Common myeloid progenitor, CD34-positive (primary cell): ENCODE measurements around the gene ZDHHC14.

Source experiments
- CTCF ChIA-PET: fragments of 350-600 bp; sonication (Branson Sonifier 250); formaldehyde crosslinking; loops from one replicate; lab custom pipeline; 2021; ENCODE audit warnings: antibody characterized with exemption; lab: Charles Lee
- POLR2A ChIA-PET: fragments of 350-600 bp; sonication (Branson Sonifier 250); formaldehyde crosslinking; loops from one replicate; lab custom pipeline; 2021; ENCODE audit warnings: antibody characterized with exemption; lab: Charles Lee
- DNase-seq, 3 donors: peaks; one replicate each; pipeline versions ENCODE4 v3.0.0 to v3.0.0-alpha.2; 2013
- H3K27ac ChIP-seq, 2 experiments: 1 replicate in 1 of 2; 2 replicates in 1 of 2; pipeline ENCODE4 v1.7.0; 2013; ENCODE audit warnings: inconsistent platforms in 2 of 2, low read length in 2 of 2, mild to moderate bottlenecking in 2 of 2, low read depth in 1 of 2, moderate library complexity in 1 of 2; ENCODE audit not compliant: severe bottlenecking in 2 of 2, insufficient read depth in 1 of 2, poor library complexity in 1 of 2
- H3K27me3 ChIP-seq, 5 experiments: replicated peaks in 2 of 5; 1 replicate in 3 of 5; 2 replicates in 2 of 5; pipeline versions ENCODE4 v1.6.1 to v1.7.0; 2013; ENCODE audit warnings: low read length in 4 of 5, mild to moderate bottlenecking in 2 of 5, moderate library complexity in 2 of 5, inconsistent platforms in 1 of 5; ENCODE audit not compliant: insufficient read depth in 5 of 5, control insufficient read depth in 4 of 5
- H3K36me3 ChIP-seq, 4 experiments: 1 replicate in 2 of 4; 2 replicates in 2 of 4; pipeline versions ENCODE4 v1.6.1 to v1.7.0; 2013; ENCODE audit warnings: low read length in 3 of 4, control low read depth in 1 of 4, mild to moderate bottlenecking in 1 of 4; ENCODE audit not compliant: control insufficient read depth in 4 of 4, insufficient read depth in 4 of 4
- H3K4me1 ChIP-seq, 4 experiments: 1 replicate in 3 of 4; 2 replicates in 1 of 4; pipeline versions ENCODE4 v1.6.1 to v1.7.1; 2013; ENCODE audit warnings: low read length in 3 of 4, mild to moderate bottlenecking in 3 of 4, control low read depth in 1 of 4, inconsistent platforms in 1 of 4, moderate library complexity in 1 of 4; ENCODE audit not compliant: control insufficient read depth in 4 of 4, insufficient read depth in 4 of 4; ENCODE audit errors: control extremely low read depth in 1 of 4
- H3K4me3 ChIP-seq, 7 experiments: 1 replicate in 4 of 7; 2 replicates in 3 of 7; pipeline versions ENCODE4 v1.5.1 to v1.7.0; 2013; ENCODE audit warnings: mild to moderate bottlenecking in 7 of 7, low read length in 6 of 7, moderate library complexity in 6 of 7, inconsistent platforms in 2 of 7, low read depth in 2 of 7, control low read depth in 1 of 7; ENCODE audit not compliant: insufficient read depth in 4 of 7, control insufficient read depth in 1 of 7; ENCODE audit errors: extremely low read depth in 1 of 7
- H3K9me3 ChIP-seq, 5 experiments: 1 replicate in 4 of 5; 2 replicates in 1 of 5; pipeline versions ENCODE4 v1.6.1 to v1.7.1; 2013; ENCODE audit warnings: low read length in 4 of 5, mild to moderate bottlenecking in 2 of 5, inconsistent platforms in 1 of 5, low read depth in 1 of 5, moderate library complexity in 1 of 5; ENCODE audit not compliant: control insufficient read depth in 4 of 5, insufficient read depth in 2 of 5; ENCODE audit errors: control extremely low read depth in 1 of 5
- WGBS: methylation state at CpG from one replicate; pipeline ENCODE4 v1.1.5; 2013; ENCODE audit not compliant: insufficient coverage; 5-methylcytosine and 5-hydroxymethylcytosine counted together

ZDHHC14 gene

GRCh38 chr6:157550114-157550989 lies 169.4 kb downstream of the ZDHHC14 start:
- H3K27me3 ChIP-seq: no peaks in the 10 kb centered on the region
- no peak overlapping the region for H3K27ac ChIP-seq
- POLR2A ChIA-PET: no interaction called here
- peaks cover 0 to 2% (median 0%) of the 10 kb centered on the region in 5 experiments for H3K9me3 ChIP-seq
- CTCF ChIA-PET: interaction anchor here (1.6 kb wide), 1 partner anchor 89 kb away, joined by 6 read pairs; no protein-coding TSS in a partner anchor
- WGBS: 93% methylated on average over 7 of the region's 12 CpGs
- H3K4me3 ChIP-seq: no peak overlapping the region
- H3K36me3 ChIP-seq: no peaks in the 10 kb centered on the region
- peak in 2 of 3 donors; percentile 40 to 52 for DNase-seq
- peaks cover 0 to 19% (median 14%) of the 10 kb centered on the region in 4 experiments for H3K4me1 ChIP-seq

- H3K27me3 ChIP-seq: no peaks in the 10 kb centered on the region
- ChIA-PET POLR2A (no interaction called here), CTCF (no interaction called here)
- peaks cover 0 to 19% (median 14%) of the 10 kb centered on the region in 4 experiments for H3K4me1 ChIP-seq
- H3K27ac ChIP-seq: no peak overlapping the region
- H3K9me3 ChIP-seq: peaks cover 0 to 2% (median 0%) of the 10 kb centered on the region in 5 experiments
- no peaks in the 10 kb centered on the region for H3K36me3 ChIP-seq
- 100% methylated on average over 2 of the region's 6 CpGs for WGBS
- DNase-seq: no peak
- H3K4me3 ChIP-seq: no peak overlapping the region
Measured at GRCh38 chr6:157551041-157551832, 170.2 kb downstream of the ZDHHC14 start.

GRCh38 chr6:157552081-157552747 lies 171.2 kb downstream of the ZDHHC14 start:
- no peaks in the 10 kb centered on the region for H3K36me3 ChIP-seq
- no peak overlapping the region for H3K4me3 ChIP-seq
- no peaks in the 10 kb centered on the region for H3K27me3 ChIP-seq
- CTCF ChIA-PET: no interaction called here
- no peak overlapping the region for H3K27ac ChIP-seq
- DNase-seq: no peak
- peaks cover 0 to 26% (median 21%) of the 10 kb centered on the region in 4 experiments for H3K4me1 ChIP-seq
- POLR2A ChIA-PET: no interaction called here
- peaks cover 0 to under 1% (median 0%) of the 10 kb centered on the region in 5 experiments for H3K9me3 ChIP-seq
- 97% methylated on average over 7 of the region's 9 CpGs for WGBS

GRCh38 chr6:157552820-157553485 lies 172.0 kb downstream of the ZDHHC14 start:
- 98% methylated on average over 5 of the region's 5 CpGs for WGBS
- ChIA-PET CTCF (no interaction called here), POLR2A (no interaction called here)
- Histone ChIP-seq H3K4me1 (peaks cover 0 to 31% (median 25%) of the 10 kb centered on the region in 4 experiments), H3K4me3 (no peak overlapping the region), H3K27ac (no peak overlapping the region), H3K27me3 (no peaks in the 10 kb centered on the region), H3K9me3 (no peaks in the 10 kb centered on the region), H3K36me3 (no peaks in the 10 kb centered on the region)
- no peak for DNase-seq

GRCh38 chr6:157554747-157555146 lies 173.8 kb downstream of the ZDHHC14 start:
- DNase-seq: no peak
- POLR2A ChIA-PET: no interaction called here
- Histone ChIP-seq H3K4me3 (no peak overlapping the region), H3K36me3 (no peaks in the 10 kb centered on the region), H3K9me3 (no peaks in the 10 kb centered on the region), H3K27ac (no peak overlapping the region), H3K27me3 (no peaks in the 10 kb centered on the region), H3K4me1 (peaks cover 0 to 19% (median 13%) of the 10 kb centered on the region in 4 experiments)
- CTCF ChIA-PET: interaction anchor here (0.6 to 1.6 kb wide), 3 partner anchors 43 to 191 kb away, joined by 3 read pairs; no protein-coding TSS in a partner anchor
- WGBS: 100% methylated on average over 2 of the region's 2 CpGs

GRCh38 chr6:157555455-157556143 lies 174.6 kb downstream of the ZDHHC14 start:
- ChIA-PET POLR2A (interaction anchor here (0.7 kb wide), 1 partner anchor 87 kb away, joined by 4 read pairs; no protein-coding TSS in a partner anchor), CTCF (interaction anchor here (1.1 to 1.6 kb wide), 2 partner anchors 42 to 58 kb away, joined by 3 read pairs; no protein-coding TSS in a partner anchor)
- 97% methylated on average over 12 of the region's 16 CpGs for WGBS
- Histone ChIP-seq H3K4me3 (no peak overlapping the region), H3K4me1 (peaks cover 0 to 16% (median 10%) of the 10 kb centered on the region in 4 experiments), H3K27me3 (no peaks in the 10 kb centered on the region), H3K27ac (no peak overlapping the region), H3K9me3 (no peaks in the 10 kb centered on the region), H3K36me3 (no peaks in the 10 kb centered on the region)
- no peak for DNase-seq
